Endothelial cell of umbilical vein (primary cell): ENCODE results near the gene MSANTD3. TPM values are rescaled to one million over a fixed set of nuclear protein-coding genes. Genes with fewer than 3 reads are reported as not detected.

ENCODE experiments used
- BruUV-seq: library from RNA; stranded (reverse); fragments of 400-500 nt; replicated peaks from 2 replicates; lab custom pipeline; 2021; lab: Mats Ljungman, UMichigan
- CTCF ChIA-PET: fragments of 300-600, 350-600 bp; sonication (Branson Sonifier 250); formaldehyde crosslinking; loops from one replicate; lab custom pipeline; 2021; ENCODE audit warnings: antibody characterized with exemption, inconsistent platforms; lab: Charles Lee
- POLR2A ChIA-PET: fragments of 300-600, 350-600 bp; sonication (Branson Sonifier 250); formaldehyde crosslinking; loops from one replicate; lab custom pipeline; 2021; ENCODE audit warnings: antibody characterized with exemption, inconsistent platforms; lab: Charles Lee
- DNase-seq: peaks from one replicate; pipeline ENCODE4 v3.0.0-alpha.2; 2011; ENCODE audit warnings: low read depth, low spot score
- FAIRE-seq: peaks from 2 replicates; lab custom pipeline; 2011; peaks lifted over from hg19 to GRCh38; lab: Jason Lieb, UNC
- H2AFZ ChIP-seq: 2 replicates; pipeline ENCODE4 v1.6.0; 2012; ENCODE audit warnings: low read depth, low read length, control low read depth, inconsistent platforms
- H3K27ac ChIP-seq: 2 replicates; pipeline ENCODE4 v1.5.1; 2011; ENCODE audit warnings: low read depth, mild to moderate bottlenecking, control low read depth, low read length, moderate library complexity; ENCODE audit not compliant: insufficient read depth
- H3K27me3 ChIP-seq, 2 experiments: 2 replicates each; pipeline versions ENCODE4 v1.6.0 to v1.6.1; 2011; ENCODE audit warnings: low read length in 2 of 2, mixed read lengths in 1 of 2; ENCODE audit not compliant: control insufficient read depth in 2 of 2, insufficient read depth in 2 of 2
- H3K36me3 ChIP-seq, 2 experiments: 2 replicates in 1 of 2; 3 replicates in 1 of 2; pipeline ENCODE4 v1.5.1; 2011; ENCODE audit warnings: low read length in 2 of 2, mild to moderate bottlenecking in 1 of 2, moderate library complexity in 1 of 2; ENCODE audit not compliant: control insufficient read depth in 2 of 2, insufficient read depth in 2 of 2; ENCODE audit errors: extremely low read depth in 1 of 2
- H3K4me1 ChIP-seq: 3 replicates; pipeline ENCODE4 v1.5.1; 2011; ENCODE audit warnings: mild to moderate bottlenecking, low read length; ENCODE audit not compliant: control insufficient read depth, insufficient read depth; ENCODE audit errors: extremely low read depth
- H3K4me2 ChIP-seq: 2 replicates; pipeline ENCODE4 v1.6.1; 2011; ENCODE audit warnings: low read length, control low read depth, mixed read lengths; ENCODE audit not compliant: insufficient read depth
- H3K4me3 ChIP-seq, 3 experiments: fragments of 200-600 bp in 1 of 3; sonication (generic), shearing (Covaris generic) in 1 of 3; replicated peaks in 1 of 3; 2 replicates each; pipeline ENCODE4 v1.5.1; 2011 to 2016; ENCODE audit warnings: control low read depth in 3 of 3, low read length in 3 of 3, mild to moderate bottlenecking in 2 of 3, inconsistent platforms in 1 of 3, low read depth in 1 of 3, moderate library complexity in 1 of 3; ENCODE audit not compliant: insufficient read depth in 1 of 3
- H3K79me2 ChIP-seq: 2 replicates; pipeline ENCODE4 v1.6.0; 2012; ENCODE audit warnings: low read length, inconsistent platforms; ENCODE audit not compliant: control insufficient read depth, insufficient read depth
- H3K9ac ChIP-seq: replicated peaks from 2 replicates; pipeline ENCODE3; 2011; ENCODE audit warnings: low read length, control low read depth; ENCODE audit not compliant: insufficient read depth; ENCODE audit errors: extremely low read depth
- H3K9me1 ChIP-seq: replicated peaks from 3 replicates; pipeline ENCODE4 v1.6.0; 2011; ENCODE audit warnings: mild to moderate bottlenecking, low read length; ENCODE audit not compliant: control insufficient read depth, insufficient read depth; ENCODE audit errors: extremely low read depth
- H3K9me3 ChIP-seq: replicated peaks from 2 replicates; pipeline ENCODE4 v1.5.1; 2012; ENCODE audit warnings: low read length, inconsistent platforms; ENCODE audit not compliant: control insufficient read depth, insufficient read depth
- H4K20me1 ChIP-seq: replicated peaks from 2 replicates; pipeline ENCODE3; 2011; ENCODE audit warnings: mild to moderate bottlenecking, low read length; ENCODE audit not compliant: control insufficient read depth, insufficient read depth; ENCODE audit errors: extremely low read depth
- EZH2 ChIP-seq: IDR thresholded peaks from 2 replicates; pipeline ENCODE4 v1.6.1; 2012; ENCODE audit warnings: borderline replicate concordance, low read depth, mild to moderate bottlenecking, moderate library complexity, low read length, inconsistent platforms; ENCODE audit not compliant: severe bottlenecking
- GATA2 ChIP-seq: IDR thresholded peaks from 2 replicates; pipeline ENCODE4 v1.7.0; 2011; ENCODE audit warnings: low read depth, mild to moderate bottlenecking, moderate library complexity, mixed read lengths, low read length; ENCODE audit not compliant: insufficient read length, insufficient read depth
- MAX ChIP-seq: IDR thresholded peaks from 2 replicates; pipeline ENCODE4 v1.6.1; 2011; ENCODE audit not compliant: insufficient read depth, insufficient read length
- dilution Hi-C: fragments of 300-500 bp; cut with MboI; formaldehyde crosslinking; loops from one replicate; pipeline ENCODE4 v1.15.0; 2019; ENCODE audit warnings: low sequenced_read_pairs; ENCODE audit not compliant: extremely low pct_ligation_motif_present
- intact Hi-C: fragments of 100-400 bp; cut with micrococcal nuclease; formaldehyde crosslinking; loops from one replicate; pipeline ENCODE4 v1.10.0; 2022
- polyA plus RNA-seq, 4 experiments: library from polyadenylated mRNA; depleted of rRNA in 3 of 4; stranded (reverse) in 3 of 4; unstranded in 1 of 4; fragments of >200 nt; gene quantifications; 2 replicates each; pipeline versions ENCODE4 v1.2.1 to v1.2.3, GENCODE V29; 2011 to 2012; ENCODE audit warnings: missing spikeins in 1 of 4
- total RNA-seq: library from RNA; stranded (reverse); gene quantifications from 2 replicates; pipeline ENCODE4 v1.2.3, GENCODE V29; 2021
- TF ChIP-seq, protein P1 (sequence below), 2 donors: IDR thresholded peaks; 1 replicate in 1 of 2; 2 replicates in 1 of 2; pipeline ENCODE4 v1.5.1; 2011; ENCODE audit warnings: low read length in 2 of 2, mild to moderate bottlenecking in 2 of 2, moderate library complexity in 2 of 2, control low read depth in 1 of 2, inconsistent platforms in 1 of 2, low read depth in 1 of 2; ENCODE audit not compliant: insufficient read depth in 1 of 2; ENCODE audit errors: extremely low read depth in 1 of 2

The MSANTD3 gene
- total and polyA plus RNA-seq, 2 donors (not counting 3 experiments of a cell fraction or from before 2014, with no cell fraction given), result 31.3 to 88.5 TPM

DNA sequence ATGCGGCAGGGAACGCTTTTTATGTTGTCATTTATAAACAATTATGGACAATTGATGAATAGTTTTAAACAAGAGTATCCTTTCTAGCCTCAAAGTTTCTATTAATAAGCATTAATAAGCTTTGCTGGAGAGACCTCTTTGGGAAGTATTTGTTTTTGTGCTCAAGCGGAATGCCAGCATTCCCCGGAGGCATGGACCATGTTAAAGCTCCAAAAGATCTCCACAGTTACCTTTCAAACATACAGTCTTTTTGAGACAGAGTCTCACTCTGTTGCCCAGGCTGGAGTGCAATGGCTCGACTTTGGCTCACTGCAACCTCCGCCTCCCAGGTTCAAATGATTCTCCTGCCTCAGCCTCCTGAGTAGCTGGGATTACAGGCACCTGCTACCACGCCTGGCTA lies 9.6 kb downstream of the MSANTD3 start:
- Histone ChIP-seq H2AFZ (no peak overlapping the region), H3K27me3 (no peaks in the 10 kb centered on the region), H3K4me3 (no peak overlapping the region), H3K9me3 (no peaks in the 10 kb centered on the region), H3K4me2 (no peak overlapping the region), H4K20me1 (peaks cover 10% of the 10 kb centered on the region), H3K9me1 (no peaks in the 10 kb centered on the region), H3K9ac (no peak overlapping the region), H3K4me1 (no peaks in the 10 kb centered on the region), H3K79me2 (peaks cover 96% of the 10 kb centered on the region), H3K36me3 (no peaks in the 10 kb centered on the region), H3K27ac (no peak overlapping the region)
- ChIA-PET CTCF (interaction anchor here (1.2 to 2.9 kb wide), 6 partner anchors 10 to 115 kb away, joined by 3 to 27 read pairs (median 6); partner anchors contain the start of genes MSANTD3 and TMEFF1), POLR2A (no interaction called here)
- TF ChIP-seq MAX, result no peak
- no peak for TF ChIP-seq EZH2
- BruUV-seq, result no TSS peak
- DNase-seq (no peak), FAIRE-seq (no peak)
- dilution Hi-C loops (loop anchor here (25.0 kb wide), 1 partner anchor 99 kb away; no protein-coding TSS in a partner anchor), intact Hi-C loops (loop anchor here (5.0 kb wide), 1 partner anchor 114 kb away; no protein-coding TSS in a partner anchor)

- dilution Hi-C loops, result loop anchor here (25.0 kb wide), 1 partner anchor 101 kb away; no protein-coding TSS in a partner anchor
- ChIA-PET POLR2A (interaction anchor here (0.5 kb wide), 1 partner anchor 9 kb away, joined by 3 read pairs; no protein-coding TSS in a partner anchor), CTCF (interaction anchor here (1.0 to 2.9 kb wide), 15 partner anchors 9 to 163 kb away, joined by 3 to 27 read pairs (median 4); partner anchors contain the start of gene MSANTD3)
- no peaks in the 10 kb centered on the region for H3K9me3 ChIP-seq
- no peak for TF ChIP-seq GATA2
- TF ChIP-seq, protein P1, sequence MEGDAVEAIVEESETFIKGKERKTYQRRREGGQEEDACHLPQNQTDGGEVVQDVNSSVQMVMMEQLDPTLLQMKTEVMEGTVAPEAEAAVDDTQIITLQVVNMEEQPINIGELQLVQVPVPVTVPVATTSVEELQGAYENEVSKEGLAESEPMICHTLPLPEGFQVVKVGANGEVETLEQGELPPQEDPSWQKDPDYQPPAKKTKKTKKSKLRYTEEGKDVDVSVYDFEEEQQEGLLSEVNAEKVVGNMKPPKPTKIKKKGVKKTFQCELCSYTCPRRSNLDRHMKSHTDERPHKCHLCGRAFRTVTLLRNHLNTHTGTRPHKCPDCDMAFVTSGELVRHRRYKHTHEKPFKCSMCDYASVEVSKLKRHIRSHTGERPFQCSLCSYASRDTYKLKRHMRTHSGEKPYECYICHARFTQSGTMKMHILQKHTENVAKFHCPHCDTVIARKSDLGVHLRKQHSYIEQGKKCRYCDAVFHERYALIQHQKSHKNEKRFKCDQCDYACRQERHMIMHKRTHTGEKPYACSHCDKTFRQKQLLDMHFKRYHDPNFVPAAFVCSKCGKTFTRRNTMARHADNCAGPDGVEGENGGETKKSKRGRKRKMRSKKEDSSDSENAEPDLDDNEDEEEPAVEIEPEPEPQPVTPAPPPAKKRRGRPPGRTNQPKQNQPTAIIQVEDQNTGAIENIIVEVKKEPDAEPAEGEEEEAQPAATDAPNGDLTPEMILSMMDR (IDR thresholded peaks at IDR 0.05; ENCODE audit: extremely low read depth in 1 of 2, insufficient read depth in 1 of 2, low read depth in 1 of 2, low read length in 2 of 2), result peak; percentile 75 to 87
- H2AFZ ChIP-seq, result no peak overlapping the region
- no peaks in the 10 kb centered on the region for H3K27me3 ChIP-seq
- no peak overlapping the region for H3K27ac ChIP-seq
- intact Hi-C loops, result loop anchor here (1.0 to 5.0 kb wide), 2 partner anchors 85 to 116 kb away; no protein-coding TSS in a partner anchor
- H3K9me1 ChIP-seq, result no peaks in the 10 kb centered on the region
- H3K79me2 ChIP-seq, result peaks cover 95% of the 10 kb centered on the region
- peak; percentile 77 for FAIRE-seq
- no TSS peak for BruUV-seq
- H3K9ac ChIP-seq, result no peak overlapping the region
- H3K4me1 ChIP-seq, result no peaks in the 10 kb centered on the region
- H4K20me1 ChIP-seq, result peaks cover 10% of the 10 kb centered on the region
- no peak overlapping the region for H3K4me3 ChIP-seq
- peaks cover 0 to 4% of the 10 kb centered on the region in 2 experiments for H3K36me3 ChIP-seq
- no peak overlapping the region for H3K4me2 ChIP-seq
- DNase-seq, result peak; percentile 83
Observed at GRCh38 chr9:100437860-100438805, 11.2 kb downstream of the MSANTD3 start.
